H9 (cell line): Measurements from ENCODE around the gene CHIC1. TPM values are rescaled to one million over a fixed set of nuclear protein-coding genes. Genes with fewer than 3 reads are reported as not detected.
"Not testable (repeated sequence)": the region's sequence is repeated elsewhere in the genome, so short reads cannot be mapped to it uniquely, and the experiment has no call there.

Experiments
- DNase-seq: peaks from one replicate; pipeline ENCODE4 v3.0.0-alpha.2; 2017
- H2AFZ ChIP-seq: one replicate; pipeline ENCODE4 v1.6.1; 2013; ENCODE audit warnings: mild to moderate bottlenecking, low read length, control low read depth, moderate library complexity
- H2AK5ac ChIP-seq: 2 replicates; pipeline ENCODE4 v1.6.1; 2013; ENCODE audit warnings: low read length, control low read depth, mixed read lengths; ENCODE audit not compliant: insufficient read length
- H2BK120ac ChIP-seq: one replicate; pipeline ENCODE4 v1.6.1; 2013; ENCODE audit warnings: low read depth, mild to moderate bottlenecking, low read length, control low read depth, inconsistent platforms; ENCODE audit not compliant: poor library complexity, severe bottlenecking
- H2BK12ac ChIP-seq: 2 replicates; pipeline ENCODE4 v1.6.1; 2013; ENCODE audit warnings: low read length, control low read depth, mixed read lengths, low read depth; ENCODE audit not compliant: insufficient read length
- H2BK15ac ChIP-seq: 2 replicates; pipeline ENCODE4 v1.6.1; 2013; ENCODE audit warnings: low read depth, low read length, control low read depth
- H2BK20ac ChIP-seq: one replicate; pipeline ENCODE4 v1.6.1; 2013; ENCODE audit warnings: low read depth, mild to moderate bottlenecking, low read length, control low read depth, inconsistent platforms; ENCODE audit not compliant: poor library complexity, severe bottlenecking
- H2BK5ac ChIP-seq: 2 replicates; pipeline ENCODE4 v1.6.1; 2013; ENCODE audit warnings: low read length, control low read depth, mixed read lengths; ENCODE audit not compliant: insufficient read length
- H3K14ac ChIP-seq: 2 replicates; pipeline ENCODE4 v1.6.1; 2013; ENCODE audit warnings: low read length, control low read depth; ENCODE audit not compliant: insufficient read depth
- H3K18ac ChIP-seq: 2 replicates; pipeline ENCODE4 v1.6.1; 2013; ENCODE audit warnings: low read depth, mild to moderate bottlenecking, mixed read lengths, low read length, control low read depth; ENCODE audit not compliant: insufficient read length
- H3K23ac ChIP-seq: 2 replicates; pipeline ENCODE4 v1.6.1; 2013; ENCODE audit warnings: low read length, control low read depth, mixed read lengths, low read depth; ENCODE audit not compliant: insufficient read length
- H3K23me2 ChIP-seq: 2 replicates; pipeline ENCODE4 v1.6.1; 2013; ENCODE audit warnings: low read depth, mild to moderate bottlenecking, mixed read lengths, low read length, control low read depth; ENCODE audit not compliant: insufficient read length, poor library complexity, severe bottlenecking
- H3K27ac ChIP-seq: 2 replicates; pipeline ENCODE4 v1.5.1; 2013; ENCODE audit warnings: low read length, control low read depth, mixed read lengths, low read depth; ENCODE audit not compliant: insufficient read length
- H3K27me3 ChIP-seq: 2 replicates; pipeline ENCODE4 v1.6.1; 2013; ENCODE audit warnings: low read length, control low read depth, inconsistent platforms; ENCODE audit not compliant: insufficient read depth
- H3K4ac ChIP-seq: 2 replicates; pipeline ENCODE4 v1.6.1; 2013; ENCODE audit warnings: low read depth, mild to moderate bottlenecking, control low read depth, inconsistent platforms, low read length, moderate library complexity
- H3K4me1 ChIP-seq: 2 replicates; pipeline ENCODE4 v1.6.1; 2013; ENCODE audit warnings: low read length, control low read depth, inconsistent platforms; ENCODE audit not compliant: insufficient read depth
- H3K4me2 ChIP-seq: 2 replicates; pipeline ENCODE4 v1.6.1; 2013; ENCODE audit warnings: low read length, control low read depth, mixed read lengths; ENCODE audit not compliant: insufficient read length, insufficient read depth
- H3K56ac ChIP-seq: 2 replicates; pipeline ENCODE4 v1.6.1; 2013; ENCODE audit warnings: low read depth, mild to moderate bottlenecking, mixed read lengths, low read length, control low read depth; ENCODE audit not compliant: insufficient read length
- H3K79me1 ChIP-seq: 2 replicates; pipeline ENCODE4 v1.6.1; 2013; ENCODE audit warnings: low read depth, mild to moderate bottlenecking, moderate library complexity, low read length, control low read depth, inconsistent platforms; ENCODE audit not compliant: insufficient read depth, poor library complexity, severe bottlenecking
- H3K79me2 ChIP-seq: 2 replicates; pipeline ENCODE4 v1.6.1; 2013; ENCODE audit warnings: low read length, control low read depth, inconsistent platforms; ENCODE audit not compliant: insufficient read depth
- H3K9ac ChIP-seq: 2 replicates; pipeline ENCODE4 v1.6.1; 2013; ENCODE audit warnings: low read length, control low read depth, mixed read lengths; ENCODE audit not compliant: insufficient read length; ENCODE audit errors: extremely low read depth
- H3K9me3 ChIP-seq: one replicate; pipeline ENCODE4 v1.6.1; 2013; ENCODE audit warnings: low read depth, low read length, inconsistent platforms; ENCODE audit not compliant: control insufficient read depth
- H3T11ph ChIP-seq: one replicate; pipeline ENCODE4 v1.6.1; 2013; ENCODE audit warnings: mild to moderate bottlenecking, low read length, control low read depth, inconsistent platforms
- H4K20me1 ChIP-seq: one replicate; pipeline ENCODE4 v1.6.1; 2013; ENCODE audit not compliant: control insufficient read depth, insufficient read length, insufficient read depth
- H4K5ac ChIP-seq: 2 replicates; pipeline ENCODE4 v1.6.1; 2013; ENCODE audit warnings: low read depth, mild to moderate bottlenecking, mixed read lengths, low read length, control low read depth; ENCODE audit not compliant: insufficient read length
- H4K8ac ChIP-seq: replicated peaks from 2 replicates; pipeline ENCODE4 v1.6.1; 2013; ENCODE audit warnings: low read length, control low read depth, mixed read lengths, low read depth; ENCODE audit not compliant: insufficient read length
- H4K91ac ChIP-seq: 2 replicates; pipeline ENCODE4 v1.6.1; 2013; ENCODE audit warnings: low read depth, mild to moderate bottlenecking, moderate library complexity, mixed read lengths, low read length, control low read depth; ENCODE audit not compliant: insufficient read length
- H3K27ac Mint-ChIP-seq, 3 experiments: 2 replicates in 2 of 3; 3 replicates in 1 of 3; pipeline ENCODE4 v1.8.0; 2020 to 2021; ENCODE audit warnings: mixed read lengths in 3 of 3, mild to moderate bottlenecking in 1 of 3, moderate library complexity in 1 of 3
- H3K27me3 Mint-ChIP-seq: 2 replicates; pipeline ENCODE4 v1.8.0; 2021; ENCODE audit warnings: low read depth, mild to moderate bottlenecking, moderate library complexity, mixed read lengths
- H3K36me3 Mint-ChIP-seq, 3 experiments: 2 replicates in 2 of 3; 3 replicates in 1 of 3; pipeline ENCODE4 v1.8.0; 2020 to 2021; ENCODE audit warnings: low read depth in 3 of 3, mixed read lengths in 3 of 3; ENCODE audit not compliant: insufficient read depth in 1 of 3
- H3K4me1 Mint-ChIP-seq, 2 experiments: 2 replicates each; pipeline ENCODE4 v1.8.0; 2020; ENCODE audit warnings: mixed read lengths in 2 of 2
- H3K4me3 Mint-ChIP-seq, 2 experiments: 2 replicates in 1 of 2; 3 replicates in 1 of 2; pipeline ENCODE4 v1.8.0; 2020 to 2021; ENCODE audit warnings: mild to moderate bottlenecking in 2 of 2, mixed read lengths in 2 of 2, moderate library complexity in 1 of 2
- H3K9me3 Mint-ChIP-seq, 2 experiments: 2 replicates in 1 of 2; 3 replicates in 1 of 2; pipeline ENCODE4 v1.8.0; 2020; ENCODE audit warnings: mild to moderate bottlenecking in 2 of 2, mixed read lengths in 2 of 2, moderate library complexity in 1 of 2
- CTCF ChIP-seq: fragments of 200-600 bp; sonication (generic); conservative IDR thresholded peaks from 3 replicates; pipeline ENCODE4 v1.8.0; 2021; ENCODE audit warnings: antibody characterized with exemption, mild to moderate bottlenecking
- WGBS: extraction: QIAGEN DNeasy Blood & Tissue Kit; methylation state at CpG from one replicate; pipeline ENCODE4 v1.1.7; 2013; ENCODE audit warnings: missing lambda C conversion rate, low lambda C conversion rate, mixed read lengths; ENCODE audit not compliant: insufficient read length; ENCODE audit errors: extremely low coverage; 5-methylcytosine and 5-hydroxymethylcytosine counted together
- total RNA-seq: library from RNA; stranded (reverse); gene quantifications from 2 replicates; pipeline ENCODE4 v1.2.1, GENCODE V29; 2021

CHIC1 gene
- total RNA-seq, 1 experiment from 2014 or later: 17.2 TPM

- DNase-seq: no peak
- H2BK15ac ChIP-seq: no peak overlapping the region
- H2BK5ac ChIP-seq: no peak overlapping the region
- no peaks in the 10 kb centered on the region for H3K9me3 Mint-ChIP-seq
- no peaks in the 10 kb centered on the region for H3K79me1 ChIP-seq
- peaks cover 11 to 15% of the 10 kb centered on the region in 2 experiments for H3K4me1 Mint-ChIP-seq
- no peak overlapping the region for H3T11ph ChIP-seq
- no peaks in the 10 kb centered on the region for H3K27me3 ChIP-seq
- H3K56ac ChIP-seq: no peak overlapping the region
- H4K20me1 ChIP-seq: no peaks in the 10 kb centered on the region
- H3K9ac ChIP-seq: no peak overlapping the region
- no peak overlapping the region for H3K4me3 Mint-ChIP-seq
- no peak overlapping the region for H3K4me2 ChIP-seq
- no peak overlapping the region for H2BK12ac ChIP-seq
- H4K91ac ChIP-seq: no peak overlapping the region
- no CpG with 5 or more reads among the region's 3 CpGs for WGBS
- no peak overlapping the region for H3K27ac ChIP-seq
- no peaks in the 10 kb centered on the region for H3K27me3 Mint-ChIP-seq
- no peak overlapping the region for H4K8ac ChIP-seq
- H2BK20ac ChIP-seq: no peak overlapping the region
- H2BK120ac ChIP-seq: no peak overlapping the region
- no peak overlapping the region for H3K4ac ChIP-seq
- H3K23ac ChIP-seq: no peak overlapping the region
- no peaks in the 10 kb centered on the region for H3K79me2 ChIP-seq
- H3K18ac ChIP-seq: no peak overlapping the region
- H3K27ac Mint-ChIP-seq: no peak overlapping the region
- H4K5ac ChIP-seq: no peak overlapping the region
- H3K9me3 ChIP-seq: no peaks in the 10 kb centered on the region
- no peak overlapping the region for H3K14ac ChIP-seq
- peaks cover 0 to 8% (median 3%) of the 10 kb centered on the region in 3 experiments; a peak in 4 of 7 replicates for H3K36me3 Mint-ChIP-seq
- no peaks in the 10 kb centered on the region for H3K4me1 ChIP-seq
- no peak overlapping the region for H2AK5ac ChIP-seq
- no peaks in the 10 kb centered on the region for H3K23me2 ChIP-seq
- H2AFZ ChIP-seq: no peak overlapping the region
- no peak for TF ChIP-seq CTCF
Measured at GRCh38 chrX:73581002-73581628, 18.1 kb downstream of the CHIC1 start.

DNA sequence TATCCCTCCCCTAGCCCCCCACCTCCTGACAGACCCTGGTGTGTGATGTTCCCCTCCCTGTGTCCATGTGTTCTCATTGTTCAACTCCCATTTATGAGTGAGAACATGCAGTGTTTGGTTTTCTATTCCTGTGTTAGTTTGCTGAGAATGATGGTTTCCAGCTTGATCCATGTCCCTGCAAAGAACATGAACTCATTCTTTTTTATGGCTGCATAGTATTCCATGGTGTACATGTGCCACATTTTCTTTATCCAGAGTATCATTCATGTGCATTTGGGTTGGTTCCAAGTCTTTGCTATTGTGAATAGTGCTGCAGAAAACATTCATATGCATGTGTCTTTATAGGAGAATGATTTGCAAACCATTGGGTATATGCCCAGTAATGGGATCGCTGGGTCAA lies 34.8 kb downstream of the CHIC1 start:
- not testable (repeated sequence) for H3K9me3 ChIP-seq, H4K20me1 ChIP-seq, H3K27ac Mint-ChIP-seq, H2BK120ac ChIP-seq, H3K27ac ChIP-seq, H3T11ph ChIP-seq, H3K9ac ChIP-seq, H4K91ac ChIP-seq, H3K56ac ChIP-seq, H3K79me1 ChIP-seq, H4K5ac ChIP-seq, H2BK20ac ChIP-seq, H3K4me1 Mint-ChIP-seq, H2BK15ac ChIP-seq, H3K14ac ChIP-seq, DNase-seq, H2BK12ac ChIP-seq, H4K8ac ChIP-seq, H2BK5ac ChIP-seq, H3K23me2 ChIP-seq, H3K4me2 ChIP-seq, H3K4me1 ChIP-seq, H3K79me2 ChIP-seq, H2AK5ac ChIP-seq, H2AFZ ChIP-seq, H3K23ac ChIP-seq, H3K27me3 ChIP-seq, H3K27me3 Mint-ChIP-seq, H3K4ac ChIP-seq, H3K4me3 Mint-ChIP-seq, H3K18ac ChIP-seq
- no CpG with 5 or more reads among the region's 1 CpG for WGBS
- Mint-ChIP-seq H3K9me3 (peaks cover 26 to 40% of the 10 kb centered on the region in 2 experiments; a peak in 4 of 5 replicates), H3K36me3 (peaks cover 50 to 63% (median 62%) of the 10 kb centered on the region in 3 experiments)
